GM19239 (cell line): Measurements from ENCODE around the gene ITPR1.

Experiments used
- DNase-seq: peaks from one replicate; pipeline ENCODE4 v3.0.0; 2011; ENCODE audit warnings: low spot score; ENCODE audit not compliant: insufficient read length
- FAIRE-seq: peaks from 2 replicates; lab custom pipeline; 2011; peaks lifted over from hg19 to GRCh38; lab: Jason Lieb, UNC

Gene ITPR1

GRCh38 chr3:4853749-4854140, 360.6 kb downstream of the ITPR1 start:
- FAIRE-seq (no peak), DNase-seq (no peak)

DNA sequence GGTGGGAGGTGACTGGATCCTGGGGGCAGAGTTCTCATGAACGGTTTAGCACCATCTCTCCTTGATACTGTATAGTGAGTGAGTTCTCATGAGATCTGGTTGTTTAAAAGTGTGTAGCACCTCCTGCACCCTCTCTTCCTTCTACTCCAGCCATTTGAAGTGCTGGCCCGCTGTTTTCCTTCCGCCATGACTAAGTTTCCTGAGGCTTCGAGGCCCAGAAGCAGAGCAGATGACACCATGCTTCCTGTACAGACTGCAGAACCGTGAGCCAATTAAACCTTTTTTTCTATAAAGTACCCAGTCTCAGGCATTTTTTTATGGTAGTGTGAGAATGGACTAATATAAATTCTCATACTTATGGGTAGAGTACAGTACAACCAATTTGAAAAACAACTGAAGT, 362.5 kb downstream of the ITPR1 start:
- no peak for DNase-seq
- FAIRE-seq, result no peak

DNA sequence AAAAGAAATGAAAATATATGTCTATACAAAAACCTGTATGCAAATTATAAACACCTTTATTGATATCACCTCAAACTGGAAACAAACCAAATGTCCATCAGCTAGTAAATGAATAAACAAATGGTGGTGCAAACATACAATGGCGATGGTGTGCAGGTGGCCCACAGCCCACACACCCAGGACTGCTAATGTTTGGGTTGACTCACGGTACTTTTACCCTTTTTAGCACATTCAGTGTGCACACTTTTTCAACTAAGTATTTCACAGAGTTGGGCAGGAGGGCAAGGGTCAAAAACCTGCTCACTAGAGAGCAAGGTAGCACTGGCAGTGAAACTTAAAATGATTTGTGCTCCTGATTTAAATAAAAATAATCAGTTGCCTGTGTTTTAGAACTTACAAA, 363.0 kb downstream of the ITPR1 start:
- DNase-seq, result no peak
- no peak for FAIRE-seq

GRCh38 chr3:4856564-4856963, 363.4 kb downstream of the ITPR1 start:
- DNase-seq (no peak), FAIRE-seq (peak; percentile 40)

GRCh38 chr3:4856986-4857385, 363.8 kb downstream of the ITPR1 start:
- no peak for FAIRE-seq

GRCh38 chr3:4859788-4860187, 366.6 kb downstream of the ITPR1 start:
- DNase-seq (no peak), FAIRE-seq (no peak)

More at GRCh38 chr3:4856986-4857385, 363.8 kb downstream of the ITPR1 start:
- no peak for DNase-seq

DNA sequence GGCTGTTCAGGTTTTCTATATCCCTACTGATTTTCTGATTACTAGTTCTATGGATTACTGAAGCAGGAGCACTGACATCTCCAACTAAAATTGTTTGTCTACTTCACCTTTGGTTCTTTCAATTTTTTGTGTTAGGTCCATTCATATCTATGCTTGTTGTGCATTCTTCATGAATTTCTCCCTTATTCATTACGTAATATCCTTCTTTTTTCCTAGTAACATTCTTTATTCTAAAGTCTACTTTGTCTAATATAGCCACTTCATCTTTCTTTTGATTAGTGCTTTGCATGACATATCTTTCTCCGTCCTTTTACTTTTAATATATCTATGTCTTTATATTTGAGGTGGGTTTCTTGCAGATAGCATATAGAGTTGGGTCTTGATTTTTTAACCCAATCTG, 369.8 kb downstream of the ITPR1 start:
- no peak for DNase-seq
- FAIRE-seq, result no peak

DNA sequence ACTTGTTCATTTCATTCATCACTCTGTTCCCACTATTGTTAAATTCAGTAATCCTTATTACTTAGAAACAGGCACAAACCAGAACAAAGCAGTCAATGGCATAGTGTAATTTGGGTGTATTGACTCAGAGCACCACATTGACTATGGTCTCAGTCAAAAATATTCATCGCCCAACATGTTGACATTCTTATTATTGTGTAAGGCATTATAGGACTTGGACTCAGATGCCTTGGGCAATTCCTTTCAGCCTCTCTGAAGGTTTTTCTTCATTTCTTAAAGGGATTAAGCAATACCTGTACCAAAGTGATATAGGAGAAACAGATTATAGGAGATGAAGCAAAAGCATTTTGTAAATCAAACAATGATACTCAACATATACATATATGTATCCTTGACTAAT, 371.4 kb downstream of the ITPR1 start:
- FAIRE-seq (no peak), DNase-seq (no peak)

DNA sequence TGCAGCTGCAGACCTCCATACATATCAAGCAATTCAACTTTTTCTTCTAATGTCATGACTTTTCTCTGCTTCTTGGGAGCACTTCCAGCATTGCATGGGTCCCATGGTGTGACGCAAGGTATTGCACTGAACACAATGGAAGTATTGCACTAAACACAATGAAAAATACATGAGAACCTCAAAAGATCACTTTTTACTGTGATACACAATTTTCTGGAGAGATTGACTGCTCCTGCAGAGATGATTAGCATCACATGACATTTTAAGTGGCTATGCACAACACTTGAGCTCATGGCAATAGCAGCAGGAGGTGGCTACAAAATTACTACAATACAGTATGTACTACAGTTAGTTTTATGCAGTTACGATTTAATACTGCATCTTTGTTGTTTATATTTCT, 372.6 kb downstream of the ITPR1 start:
- no peak for DNase-seq
- FAIRE-seq, result no peak

DNA sequence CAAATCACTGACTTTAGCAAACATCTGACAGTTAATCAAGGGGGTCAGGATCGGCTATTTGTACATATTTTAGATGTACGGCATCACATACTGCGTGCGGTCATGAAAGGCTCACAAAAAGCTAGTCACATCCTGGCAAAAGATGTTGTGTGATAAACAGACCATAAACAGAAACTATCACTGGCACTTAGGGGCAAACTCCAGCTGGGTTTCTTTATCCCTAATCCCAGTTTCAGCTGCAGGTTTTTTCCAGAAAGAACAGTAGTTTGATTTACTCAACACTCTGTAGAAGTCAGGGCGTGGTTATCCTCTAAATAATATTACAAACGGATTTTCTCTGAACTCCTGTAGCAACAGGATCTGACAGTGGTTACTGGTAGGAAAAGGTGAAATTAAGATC, 373.7 kb downstream of the ITPR1 start:
- FAIRE-seq (no peak), DNase-seq (no peak)

DNA sequence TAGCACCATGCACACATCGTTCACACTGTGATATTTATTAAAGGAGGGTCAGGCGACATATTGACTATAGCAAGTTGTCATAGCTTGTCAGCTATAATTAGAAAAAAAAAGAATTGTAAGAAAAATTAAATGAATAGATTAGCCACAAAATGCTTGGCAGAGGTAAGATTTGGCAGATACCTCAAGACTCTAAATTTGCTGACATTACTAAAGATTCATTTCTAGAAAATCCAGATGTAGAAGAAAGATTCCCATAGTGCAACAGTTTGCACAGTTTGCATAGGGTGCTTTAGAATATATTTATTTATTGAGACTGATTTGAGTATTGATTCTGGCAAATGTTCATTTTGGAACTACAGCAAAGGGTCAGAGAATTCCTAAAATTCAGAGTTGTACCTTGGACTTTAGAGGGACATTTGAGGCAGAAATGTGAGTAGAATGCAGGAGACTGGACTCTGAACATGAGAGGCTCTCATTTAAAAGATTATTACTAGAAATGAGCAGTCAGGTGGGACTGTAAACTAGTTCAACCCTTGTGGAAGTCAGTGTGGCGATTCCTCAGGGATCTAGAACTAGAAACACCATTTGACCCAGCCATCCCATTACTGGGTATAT, 384.1 kb downstream of the ITPR1 start:
- FAIRE-seq (no peak), DNase-seq (no peak)

- FAIRE-seq, result no peak
- no peak for DNase-seq
These were observed 387.7 kb downstream of the ITPR1 start for GRCh38 chr3:4880850-4881249.

- no peak for DNase-seq
- FAIRE-seq, result no peak
These were observed 389.4 kb downstream of the ITPR1 start for GRCh38 chr3:4882548-4882947.

- DNase-seq (no peak), FAIRE-seq (no peak)
These were observed 389.9 kb downstream of the ITPR1 start for GRCh38 chr3:4883011-4883410.

DNA sequence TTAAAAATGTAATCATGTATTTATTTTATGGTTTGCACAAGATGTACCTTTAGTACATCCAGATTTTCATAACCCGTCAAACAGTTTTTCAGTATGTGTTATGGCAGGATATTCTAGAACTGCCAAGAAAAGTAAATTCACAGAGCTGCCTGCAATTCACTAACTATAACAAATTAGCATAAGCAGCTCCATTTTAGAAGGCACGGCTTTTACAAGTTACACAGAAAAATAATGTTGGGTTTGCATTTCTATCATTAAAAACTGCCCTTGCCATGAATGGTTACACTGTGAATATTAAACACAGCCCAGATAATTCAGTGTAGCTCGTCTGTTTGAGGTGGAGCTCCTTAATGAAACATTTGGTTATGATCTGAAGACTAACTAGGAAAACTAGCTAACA, 391.7 kb downstream of the ITPR1 start:
- FAIRE-seq, result no peak

DNA sequence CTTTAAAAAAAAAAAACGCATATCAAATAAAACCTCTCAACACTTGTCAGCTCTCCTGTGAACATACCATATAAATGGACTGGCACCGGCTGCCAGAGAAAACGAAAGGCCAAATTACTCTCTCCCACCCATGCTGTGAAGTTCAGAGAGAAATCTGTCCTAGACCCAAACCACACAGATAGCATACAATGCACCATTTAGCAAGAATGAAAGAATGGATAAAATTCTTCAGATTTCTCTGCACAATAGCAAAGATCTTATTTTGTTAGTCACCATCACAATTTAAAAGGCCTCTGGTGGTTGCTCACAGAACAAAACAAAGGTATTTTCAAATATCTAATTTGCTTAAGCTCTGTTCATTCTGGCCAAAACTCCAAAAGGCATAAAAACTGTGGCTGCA, 392.2 kb downstream of the ITPR1 start:
- no peak for FAIRE-seq
- DNase-seq, result no peak

More for the DNA sequence above, 391.7 kb downstream of the ITPR1 start:
- no peak for DNase-seq

DNA sequence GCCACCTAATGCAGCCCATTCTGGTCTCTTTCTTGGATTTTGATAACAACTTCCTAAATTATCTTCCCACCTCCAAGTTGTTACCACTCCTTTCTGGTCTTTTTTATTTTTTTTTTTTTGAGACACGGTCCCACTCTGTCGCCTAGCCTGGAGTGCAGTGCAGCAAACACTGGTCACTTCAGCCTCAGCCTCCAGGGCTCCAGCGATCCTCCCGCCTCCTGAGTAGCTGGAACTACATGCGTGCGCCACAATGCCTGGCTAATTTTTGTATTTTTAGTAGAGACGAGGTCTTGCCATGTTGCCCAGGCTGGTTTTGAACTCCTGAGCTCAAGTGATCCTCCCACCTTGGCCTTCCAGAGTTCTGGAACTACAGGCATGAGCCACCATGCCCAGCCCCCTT, 393.3 kb downstream of the ITPR1 start:
- DNase-seq, result no peak
- FAIRE-seq, result no peak

- no peak for DNase-seq
- no peak for FAIRE-seq
These were observed 394.0 kb downstream of the ITPR1 start for GRCh38 chr3:4887177-4887576.

GRCh38 chr3:4888913-4889846, 396.0 kb downstream of the ITPR1 start:
- DNase-seq (no peak), FAIRE-seq (peak; percentile 89)

DNA sequence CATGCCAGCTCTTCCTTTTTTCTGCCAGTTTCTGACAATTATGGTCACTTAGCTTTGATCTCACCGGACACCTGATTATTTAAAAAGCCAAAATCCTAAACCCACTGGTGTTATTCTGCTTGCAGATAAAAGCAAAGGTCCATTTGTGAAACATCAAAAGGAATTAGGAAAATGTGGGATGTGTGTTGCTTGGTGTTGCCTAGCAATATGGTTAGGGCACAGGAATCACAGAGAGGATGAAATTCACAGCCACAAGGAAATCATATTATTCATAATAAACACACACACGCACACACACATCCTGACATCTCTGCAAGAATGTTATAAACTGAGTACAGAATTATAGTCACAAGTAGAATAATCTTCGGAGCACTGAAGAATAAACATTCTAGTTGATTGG, 396.7 kb downstream of the ITPR1 start:
- no peak for DNase-seq
- no peak for FAIRE-seq

GRCh38 chr3:4894891-4895530, 401.9 kb downstream of the ITPR1 start:
- FAIRE-seq, result no peak

More at GRCh38 chr3:4894891-4895530, 401.9 kb downstream of the ITPR1 start:
- DNase-seq, result no peak
